ENCODE results near the gene PRKN.

- TF ChIP-seq POLR2A (IDR thresholded peaks at IDR 0.05; ENCODE audit: extremely low read depth, insufficient read length) (no peak), MAX (IDR thresholded peaks at IDR 0.05; ENCODE audit: low read depth, low read length) (no peak)
- TF ChIP-seq, protein P1, sequence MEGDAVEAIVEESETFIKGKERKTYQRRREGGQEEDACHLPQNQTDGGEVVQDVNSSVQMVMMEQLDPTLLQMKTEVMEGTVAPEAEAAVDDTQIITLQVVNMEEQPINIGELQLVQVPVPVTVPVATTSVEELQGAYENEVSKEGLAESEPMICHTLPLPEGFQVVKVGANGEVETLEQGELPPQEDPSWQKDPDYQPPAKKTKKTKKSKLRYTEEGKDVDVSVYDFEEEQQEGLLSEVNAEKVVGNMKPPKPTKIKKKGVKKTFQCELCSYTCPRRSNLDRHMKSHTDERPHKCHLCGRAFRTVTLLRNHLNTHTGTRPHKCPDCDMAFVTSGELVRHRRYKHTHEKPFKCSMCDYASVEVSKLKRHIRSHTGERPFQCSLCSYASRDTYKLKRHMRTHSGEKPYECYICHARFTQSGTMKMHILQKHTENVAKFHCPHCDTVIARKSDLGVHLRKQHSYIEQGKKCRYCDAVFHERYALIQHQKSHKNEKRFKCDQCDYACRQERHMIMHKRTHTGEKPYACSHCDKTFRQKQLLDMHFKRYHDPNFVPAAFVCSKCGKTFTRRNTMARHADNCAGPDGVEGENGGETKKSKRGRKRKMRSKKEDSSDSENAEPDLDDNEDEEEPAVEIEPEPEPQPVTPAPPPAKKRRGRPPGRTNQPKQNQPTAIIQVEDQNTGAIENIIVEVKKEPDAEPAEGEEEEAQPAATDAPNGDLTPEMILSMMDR (IDR thresholded peaks at IDR 0.05; ENCODE audit: low read depth, low read length), result no peak
Measured at GRCh38 chr6:161649841-161650240, 1077.7 kb downstream of the PRKN start.
